Lower lobe of right lung (tissue), 2 donors: ENCODE measurements around the gene SMYD3. TPM values are rescaled to one million over a fixed set of nuclear protein-coding genes. Genes with fewer than 3 reads are reported as not detected.
A peak's percentile ranks its signal among the peaks of the same experiment; 100 is the strongest.

ENCODE experiments used
- ATAC-seq, 2 donors: fragments of 200-7000 bp; cut with Tn5 transposase; one replicate each; pipeline ENCODE4 v1.9.1; 2020 to 2022; ENCODE audit warnings: mild to moderate bottlenecking in 2 of 2, moderate library complexity in 2 of 2
- DNase-seq: peaks from one replicate; pipeline ENCODE4 v3.0.0-alpha.2; 2020
- H3K27ac ChIP-seq: fragments of 200-600 bp; one replicate; pipeline ENCODE4 v1.8.0; 2022
- H3K27me3 ChIP-seq: fragments of 200-600 bp; one replicate; pipeline ENCODE4 v1.8.0; 2022; ENCODE audit warnings: low read depth
- H3K36me3 ChIP-seq: fragments of 200-600 bp; one replicate; pipeline ENCODE4 v1.8.0; 2022; ENCODE audit warnings: mild to moderate bottlenecking
- H3K4me1 ChIP-seq: fragments of 200-600 bp; one replicate; pipeline ENCODE4 v1.8.0; 2022
- H3K4me3 ChIP-seq: fragments of 200-600 bp; one replicate; pipeline ENCODE4 v1.8.0; 2022; ENCODE audit warnings: mild to moderate bottlenecking
- H3K9me3 ChIP-seq: fragments of 200-600 bp; one replicate; pipeline ENCODE4 v1.8.0; 2022
- CTCF ChIP-seq: fragments of 200-600 bp; IDR thresholded peaks from one replicate; pipeline ENCODE4 v1.8.0; 2022; ENCODE audit warnings: antibody characterized with exemption, mild to moderate bottlenecking
- intact Hi-C: fragments of 100-400 bp; cut with DNase I; formaldehyde crosslinking; loops from one replicate; pipeline ENCODE4 v1.11.0; 2022
- total RNA-seq: library from RNA; stranded (reverse); fragmentation: NEBNext Ultra II Directional; extraction: Animal tissue kit (Norgen Biotek cat#: 25700); gene quantifications from one replicate; pipeline ENCODE4 v1.2.1, GENCODE V29; 2021
- donor health status: DM: no; HTN: yes; CAD: no; lungs with severe emphysema.

SMYD3 gene
- total RNA-seq, 1 donor from 2014 or later: 20.5 TPM

DNA sequence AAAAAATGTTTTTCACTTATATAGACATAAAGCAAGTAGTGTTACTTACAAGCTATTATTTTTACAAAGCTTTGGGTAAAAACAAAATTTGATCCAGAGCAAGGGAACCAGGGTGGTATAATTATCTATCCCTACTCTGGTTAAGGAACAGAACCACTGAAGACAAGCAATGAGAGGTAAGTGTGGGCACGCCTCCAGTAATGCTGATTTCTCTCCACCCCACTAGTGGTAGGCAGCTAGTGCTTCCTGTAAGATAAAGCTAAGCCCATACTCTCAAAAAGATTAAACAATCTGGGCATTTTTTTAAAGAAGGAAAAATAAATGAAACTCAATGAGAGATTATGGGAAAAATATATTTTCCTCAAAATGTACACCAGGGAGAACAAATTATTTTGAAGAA, 36.9 kb upstream of the SMYD3 start:
- ATAC-seq (no peak), DNase-seq (no peak)
- TF ChIP-seq CTCF: no peak
- intact Hi-C loops: no loop called here
- Histone ChIP-seq H3K9me3 (no peaks in the 10 kb centered on the region), H3K4me3 (no peak overlapping the region), H3K4me1 (no peaks in the 10 kb centered on the region), H3K27ac (no peak overlapping the region), H3K36me3 (peaks cover 80% of the 10 kb centered on the region), H3K27me3 (no peaks in the 10 kb centered on the region)

- peaks cover 60% of the 10 kb centered on the region for H3K36me3 ChIP-seq
- H3K27ac ChIP-seq: no peak overlapping the region
- no peak for ATAC-seq
- TF ChIP-seq CTCF: no peak
- intact Hi-C loops: no loop called here
- no peak overlapping the region for H3K4me3 ChIP-seq
- no peak for DNase-seq
- no peaks in the 10 kb centered on the region for H3K9me3 ChIP-seq
- H3K4me1 ChIP-seq: no peaks in the 10 kb centered on the region
- no peaks in the 10 kb centered on the region for H3K27me3 ChIP-seq
Observed at GRCh38 chr1:246540738-246541491, 33.8 kb upstream of the SMYD3 start.

- H3K27ac ChIP-seq: peak overlapping the region; percentile 2
- H3K9me3 ChIP-seq: no peaks in the 10 kb centered on the region
- H3K36me3 ChIP-seq: peaks cover 30% of the 10 kb centered on the region
- H3K27me3 ChIP-seq: no peaks in the 10 kb centered on the region
- TF ChIP-seq CTCF: no peak
- H3K4me3 ChIP-seq: no peak overlapping the region
- DNase-seq: no peak
- intact Hi-C loops: no loop called here
- peak; percentile 50 to 85 for ATAC-seq
- peaks cover 9% of the 10 kb centered on the region for H3K4me1 ChIP-seq
Observed at GRCh38 chr1:246537887-246538286, 30.8 kb upstream of the SMYD3 start.

DNA sequence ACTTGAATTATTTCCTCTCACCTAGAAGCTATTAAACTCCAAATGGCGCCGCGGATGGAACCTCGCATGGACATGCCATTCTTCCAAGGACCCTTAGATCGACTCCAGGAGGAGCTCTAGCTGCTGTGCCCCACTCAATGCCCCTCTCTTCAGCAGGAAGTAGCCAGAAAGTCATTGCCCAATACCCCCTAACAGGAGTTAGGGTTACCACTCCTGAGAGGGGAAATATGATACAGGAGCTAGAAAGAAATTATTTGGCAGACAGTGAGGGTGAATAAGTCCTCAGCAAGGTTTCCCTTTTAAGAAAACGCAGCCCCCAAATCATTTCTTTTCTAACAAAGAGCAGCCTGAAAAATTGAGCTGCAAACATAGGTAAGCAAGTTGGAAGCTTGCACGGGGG, 30.4 kb upstream of the SMYD3 start:
- Histone ChIP-seq H3K27ac (no peak overlapping the region), H3K36me3 (peaks cover 26% of the 10 kb centered on the region), H3K4me3 (no peak overlapping the region), H3K27me3 (no peaks in the 10 kb centered on the region), H3K4me1 (peaks cover 9% of the 10 kb centered on the region), H3K9me3 (no peaks in the 10 kb centered on the region)
- ATAC-seq (no peak), DNase-seq (no peak)
- intact Hi-C loops: no loop called here
- TF ChIP-seq CTCF: no peak

GRCh38 chr1:246534114-246534513, 27.0 kb upstream of the SMYD3 start:
- DNase-seq: no peak
- peak overlapping the region; percentile 63 for H3K27ac ChIP-seq
- no peaks in the 10 kb centered on the region for H3K27me3 ChIP-seq
- H3K36me3 ChIP-seq: no peaks in the 10 kb centered on the region
- intact Hi-C loops: no loop called here
- TF ChIP-seq CTCF: no peak
- peak; percentile 88 to 97 for ATAC-seq
- peaks cover 9% of the 10 kb centered on the region for H3K4me1 ChIP-seq
- no peak overlapping the region for H3K4me3 ChIP-seq
- peaks cover 12% of the 10 kb centered on the region for H3K9me3 ChIP-seq
